GM12801 (cell line): ENCODE measurements around the gene STX17.

ENCODE experiments used
- CTCF ChIP-seq: IDR thresholded peaks from one replicate; pipeline ENCODE4 v1.5.1; 2011; ENCODE audit warnings: control low read depth; ENCODE audit not compliant: insufficient read length; ENCODE audit errors: extremely low read depth

Gene STX17

GRCh38 chr9:99867968-99868367, 38.5 kb upstream of the STX17 start:
- no peak for TF ChIP-seq CTCF

GRCh38 chr9:99868845-99869244, 37.6 kb upstream of the STX17 start:
- no peak for TF ChIP-seq CTCF

GRCh38 chr9:99870126-99870525, 36.3 kb upstream of the STX17 start:
- no peak for TF ChIP-seq CTCF

GRCh38 chr9:99873531-99873930, 32.9 kb upstream of the STX17 start:
- TF ChIP-seq CTCF: no peak

- no peak for TF ChIP-seq CTCF
Observed at GRCh38 chr9:99873943-99874584, 32.4 kb upstream of the STX17 start.

GRCh38 chr9:99876190-99876589, 30.3 kb upstream of the STX17 start:
- no peak for TF ChIP-seq CTCF

GRCh38 chr9:99878651-99879050, 27.8 kb upstream of the STX17 start:
- TF ChIP-seq CTCF: no peak
